Mucosa of stomach (tissue), 1 donor: Measurements from ENCODE around the gene PDK1.

Experiments
- H3K27me3 ChIP-seq: one replicate; pipeline ENCODE4 v1.7.0; 2013; ENCODE audit warnings: mild to moderate bottlenecking, low read length; ENCODE audit not compliant: control insufficient read depth, insufficient read depth
- H3K36me3 ChIP-seq: one replicate; pipeline ENCODE4 v1.7.0; 2013; ENCODE audit warnings: low read length; ENCODE audit not compliant: control insufficient read depth, insufficient read depth
- H3K4me1 ChIP-seq: one replicate; pipeline ENCODE4 v1.7.0; 2013; ENCODE audit warnings: mild to moderate bottlenecking, low read length; ENCODE audit not compliant: control insufficient read depth, insufficient read depth
- H3K4me3 ChIP-seq: one replicate; pipeline ENCODE4 v1.7.0; 2013; ENCODE audit warnings: low read length
- H3K9ac ChIP-seq: one replicate; pipeline ENCODE4 v1.7.0; 2013; ENCODE audit warnings: mild to moderate bottlenecking, low read length, moderate library complexity
- H3K9me3 ChIP-seq: one replicate; pipeline ENCODE4 v1.7.0; 2013; ENCODE audit warnings: mild to moderate bottlenecking, low read length, moderate library complexity; ENCODE audit not compliant: control insufficient read depth
- donor health status: Pancreatic carcinoma.

PDK1 gene

DNA sequence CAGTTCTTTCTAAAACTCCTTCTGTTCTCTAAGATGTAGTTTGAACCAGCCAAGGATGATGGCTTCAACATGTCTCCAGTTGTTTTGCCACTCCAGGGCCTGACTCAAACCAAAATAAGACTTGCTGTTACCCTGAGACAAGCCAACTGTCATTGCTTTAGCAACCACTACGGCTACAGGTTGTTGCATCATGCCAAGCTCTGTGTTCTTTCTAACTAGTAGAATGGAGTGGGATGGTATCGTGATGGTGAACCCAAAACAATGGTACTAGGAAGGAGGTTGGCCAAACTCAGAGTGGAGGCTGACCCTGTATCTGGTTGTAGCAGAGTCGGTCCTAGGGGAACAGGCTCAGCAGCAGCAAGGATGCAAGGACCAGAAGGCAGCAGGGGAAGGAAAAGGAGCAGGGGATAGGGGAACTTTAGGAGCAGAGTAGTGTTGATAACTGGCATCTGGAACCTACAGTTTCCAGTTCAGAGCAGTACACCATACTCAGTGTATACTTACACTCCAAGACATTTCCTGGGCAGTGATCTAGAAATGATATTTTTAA lies 51.6 kb downstream of the PDK1 start:
- Histone ChIP-seq H3K9me3 (no peaks in the 10 kb centered on the region), H3K9ac (no peak overlapping the region), H3K4me1 (no peaks in the 10 kb centered on the region), H3K27me3 (no peaks in the 10 kb centered on the region), H3K4me3 (no peak overlapping the region), H3K36me3 (no peaks in the 10 kb centered on the region)

DNA sequence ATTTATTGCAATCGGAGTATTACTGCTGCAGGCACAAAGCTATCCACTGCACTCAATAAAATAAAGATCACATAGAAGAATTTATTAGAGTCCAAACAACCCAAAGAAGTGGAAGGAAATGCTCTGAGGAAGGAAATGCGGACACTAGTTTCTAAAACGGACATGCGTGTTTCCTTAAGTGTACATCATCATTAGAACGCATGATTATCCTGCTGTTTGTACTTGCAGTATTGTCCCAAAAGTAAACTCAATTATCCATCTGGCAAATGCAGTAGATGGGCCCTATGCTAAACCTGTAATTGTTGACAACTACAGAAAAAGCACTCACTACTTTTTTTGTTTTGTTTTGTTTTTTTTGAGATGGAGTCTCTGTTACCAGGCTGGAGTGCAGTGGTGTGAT lies 53.6 kb downstream of the PDK1 start:
- no peaks in the 10 kb centered on the region for H3K4me1 ChIP-seq
- no peak overlapping the region for H3K9ac ChIP-seq
- H3K9me3 ChIP-seq: no peaks in the 10 kb centered on the region
- no peaks in the 10 kb centered on the region for H3K27me3 ChIP-seq
- H3K4me3 ChIP-seq: no peak overlapping the region
- H3K36me3 ChIP-seq: no peaks in the 10 kb centered on the region

DNA sequence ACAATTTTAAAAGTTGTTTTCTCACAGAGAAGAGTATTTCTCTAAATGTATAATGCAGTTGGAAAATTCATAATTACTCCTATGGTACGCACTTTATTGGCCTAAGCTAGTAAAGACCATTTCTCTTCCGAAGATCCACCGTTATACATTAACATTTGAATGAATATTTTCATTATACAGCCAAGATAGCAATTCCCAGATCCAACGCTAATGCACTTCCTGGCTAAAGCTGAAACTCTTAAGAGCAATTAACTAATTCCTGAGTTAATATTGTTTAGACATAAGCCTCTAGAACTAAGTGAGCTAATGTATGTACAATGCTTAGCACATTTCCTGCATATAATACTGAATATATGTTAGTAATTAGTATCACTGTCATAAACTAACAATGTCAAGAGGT lies 56.2 kb downstream of the PDK1 start:
- H3K9me3 ChIP-seq: no peaks in the 10 kb centered on the region
- H3K9ac ChIP-seq: no peak overlapping the region

DNA sequence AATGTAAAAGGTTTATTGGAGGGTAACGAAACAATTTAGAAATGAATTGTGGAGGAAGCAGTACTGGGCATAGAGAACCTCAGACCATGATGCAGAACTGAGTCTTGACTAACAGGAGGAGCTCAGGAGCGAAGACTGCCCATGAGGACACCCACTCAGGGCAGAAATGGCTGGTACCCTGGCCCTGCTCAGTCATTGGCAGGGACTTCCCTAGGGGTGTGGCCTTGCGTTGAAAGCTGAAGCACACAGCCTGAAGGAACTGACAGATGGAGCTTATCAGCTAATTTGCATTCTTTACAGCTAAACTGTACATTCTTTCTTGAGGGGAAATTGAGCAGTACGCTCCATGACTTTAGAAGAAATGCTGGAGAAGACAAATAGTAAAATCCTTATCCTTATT lies 57.1 kb downstream of the PDK1 start:
- no peaks in the 10 kb centered on the region for H3K36me3 ChIP-seq
- no peak overlapping the region for H3K4me3 ChIP-seq
- H3K9ac ChIP-seq: no peak overlapping the region
- H3K27me3 ChIP-seq: no peaks in the 10 kb centered on the region
- H3K4me1 ChIP-seq: no peaks in the 10 kb centered on the region
- no peaks in the 10 kb centered on the region for H3K9me3 ChIP-seq

More for the DNA sequence above, 56.2 kb downstream of the PDK1 start:
- Histone ChIP-seq H3K27me3 (no peaks in the 10 kb centered on the region), H3K4me3 (no peak overlapping the region), H3K4me1 (no peaks in the 10 kb centered on the region), H3K36me3 (no peaks in the 10 kb centered on the region)

DNA sequence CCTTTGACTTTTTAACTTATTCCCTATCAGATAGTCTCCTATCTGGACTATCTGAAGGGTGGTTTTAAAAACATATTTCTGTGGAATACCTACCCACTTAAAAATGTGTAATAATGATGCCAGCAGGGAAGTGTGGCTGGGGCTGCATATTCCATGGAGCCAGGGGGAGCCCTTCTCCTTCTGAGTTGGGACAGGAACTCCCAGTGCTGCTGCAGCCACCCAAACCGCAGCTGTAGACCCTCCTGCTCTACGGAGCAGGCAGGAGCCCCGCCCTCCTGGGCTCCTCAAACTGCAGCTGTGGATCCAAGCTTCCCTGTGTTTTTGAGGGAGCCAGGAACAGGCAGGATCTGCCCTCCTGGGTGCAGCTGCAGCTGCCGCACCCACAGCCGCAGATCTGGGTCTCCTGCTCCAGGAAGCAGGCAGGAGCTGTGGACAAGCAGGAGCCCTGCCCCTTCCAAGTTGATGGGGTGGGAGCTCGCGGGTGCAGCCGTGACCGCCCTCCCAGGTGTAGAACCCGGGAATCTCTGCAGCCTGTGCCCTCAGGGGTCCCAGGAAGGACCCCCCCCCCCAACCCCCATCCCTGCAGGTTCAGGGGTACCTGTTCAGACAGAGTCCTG lies 57.8 kb downstream of the PDK1 start:
- no peak overlapping the region for H3K9ac ChIP-seq
- H3K4me3 ChIP-seq: no peak overlapping the region
- H3K4me1 ChIP-seq: no peaks in the 10 kb centered on the region
- no peaks in the 10 kb centered on the region for H3K9me3 ChIP-seq
- H3K36me3 ChIP-seq: no peaks in the 10 kb centered on the region
- H3K27me3 ChIP-seq: no peaks in the 10 kb centered on the region

DNA sequence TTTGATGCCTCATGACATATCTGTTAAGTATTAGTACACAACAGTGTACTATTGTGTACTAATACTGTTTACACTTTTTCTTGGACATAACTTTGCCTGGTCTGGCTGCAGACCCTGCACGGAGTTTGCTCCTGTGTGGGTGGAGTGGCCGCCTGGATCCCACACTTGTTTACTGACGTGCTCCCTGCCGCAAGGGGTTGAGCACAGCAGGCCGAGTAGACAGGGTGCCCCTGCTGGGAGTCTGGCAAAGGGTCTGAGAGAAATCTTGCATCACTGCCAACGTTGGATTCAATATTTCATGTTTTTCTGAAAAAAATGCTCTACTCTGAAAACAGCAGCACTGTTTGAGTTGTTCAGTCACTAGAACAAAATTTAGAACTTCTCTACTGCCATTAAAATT lies 59.0 kb downstream of the PDK1 start:
- Histone ChIP-seq H3K4me1 (no peaks in the 10 kb centered on the region), H3K9me3 (no peaks in the 10 kb centered on the region), H3K27me3 (no peaks in the 10 kb centered on the region), H3K9ac (no peak overlapping the region), H3K36me3 (no peaks in the 10 kb centered on the region), H3K4me3 (no peak overlapping the region)

DNA sequence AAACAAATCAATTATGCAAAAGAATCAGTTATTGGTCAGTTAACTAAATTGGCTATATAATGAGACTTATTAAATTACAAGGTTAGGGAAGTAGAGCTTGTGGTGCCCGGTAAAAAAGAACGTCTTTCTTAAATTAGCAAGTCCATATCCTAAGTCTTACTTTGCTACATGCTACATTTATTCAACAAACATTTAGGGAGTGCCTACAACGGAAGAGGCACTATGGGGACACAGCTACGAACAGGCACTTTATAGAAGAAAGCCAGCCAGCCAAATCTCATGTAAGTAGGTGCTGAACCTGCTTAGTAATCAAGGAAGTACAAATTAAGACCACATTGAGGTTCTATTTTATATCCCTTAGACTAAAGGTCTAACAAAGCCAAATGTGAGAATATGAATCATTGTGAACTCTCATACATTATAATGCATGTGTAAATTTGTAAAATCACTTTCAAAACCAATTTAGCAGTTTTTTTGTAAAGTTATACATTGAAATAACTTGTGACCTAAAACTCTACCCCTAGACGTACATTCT lies 59.9 kb downstream of the PDK1 start:
- Histone ChIP-seq H3K9me3 (no peaks in the 10 kb centered on the region), H3K9ac (no peak overlapping the region), H3K36me3 (no peaks in the 10 kb centered on the region), H3K4me1 (no peaks in the 10 kb centered on the region), H3K4me3 (no peak overlapping the region), H3K27me3 (no peaks in the 10 kb centered on the region)

DNA sequence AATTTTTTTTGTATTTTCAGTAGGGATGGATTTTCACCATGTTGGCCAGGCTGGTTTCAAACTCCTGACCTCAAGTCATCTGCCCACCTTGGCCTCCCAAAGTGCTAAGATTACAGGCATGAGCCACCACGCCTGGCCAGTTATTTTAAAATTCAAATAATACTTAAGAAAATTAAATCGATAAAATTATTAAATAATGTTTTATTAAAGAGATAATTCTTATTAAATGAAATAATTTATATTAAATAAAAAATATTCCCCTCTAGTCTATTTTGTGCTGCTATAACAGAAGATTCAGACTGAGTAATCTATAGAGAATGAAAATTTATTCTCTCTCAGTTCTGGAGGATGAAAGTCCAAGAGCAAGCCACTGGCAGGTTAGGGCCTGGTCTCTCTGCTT lies 61.2 kb downstream of the PDK1 start:
- Histone ChIP-seq H3K9me3 (no peaks in the 10 kb centered on the region), H3K9ac (no peak overlapping the region), H3K36me3 (no peaks in the 10 kb centered on the region), H3K4me1 (no peaks in the 10 kb centered on the region), H3K27me3 (no peaks in the 10 kb centered on the region), H3K4me3 (no peak overlapping the region)

DNA sequence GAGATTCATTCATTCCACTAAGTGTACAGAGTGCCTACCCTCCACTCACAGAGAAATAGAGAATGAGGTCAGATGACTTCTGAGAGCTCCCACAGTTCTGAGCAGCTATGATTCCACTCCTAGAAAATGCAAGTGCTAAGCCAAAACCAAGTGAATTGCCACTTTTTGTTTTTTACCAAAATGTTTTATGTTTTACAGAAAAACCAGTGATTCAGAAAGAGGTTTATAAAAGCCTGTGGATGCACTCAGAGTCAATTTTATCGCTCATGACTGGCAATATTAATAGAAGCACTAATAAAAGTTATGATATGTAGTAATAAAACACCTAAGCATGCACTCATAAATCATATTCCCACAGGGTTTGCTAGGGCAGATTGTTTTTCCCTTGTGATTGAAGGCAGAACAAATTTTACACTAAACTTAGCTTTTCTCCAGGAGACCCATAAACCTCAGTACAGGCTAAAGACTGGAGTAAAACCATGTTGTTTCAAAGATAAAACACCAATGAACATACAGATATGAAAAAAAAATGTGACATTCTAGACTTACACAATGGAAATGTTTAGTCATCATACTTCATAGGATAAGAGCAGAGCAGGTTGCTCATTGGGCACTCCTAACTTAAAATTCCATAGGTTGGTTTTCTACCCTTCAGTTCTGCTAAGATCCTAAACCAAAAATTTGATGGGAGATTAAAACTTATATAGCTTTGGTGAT lies 67.5 kb downstream of the PDK1 start:
- Histone ChIP-seq H3K36me3 (no peaks in the 10 kb centered on the region), H3K9ac (no peak overlapping the region), H3K4me1 (no peaks in the 10 kb centered on the region), H3K4me3 (no peak overlapping the region), H3K27me3 (no peaks in the 10 kb centered on the region), H3K9me3 (no peaks in the 10 kb centered on the region)

DNA sequence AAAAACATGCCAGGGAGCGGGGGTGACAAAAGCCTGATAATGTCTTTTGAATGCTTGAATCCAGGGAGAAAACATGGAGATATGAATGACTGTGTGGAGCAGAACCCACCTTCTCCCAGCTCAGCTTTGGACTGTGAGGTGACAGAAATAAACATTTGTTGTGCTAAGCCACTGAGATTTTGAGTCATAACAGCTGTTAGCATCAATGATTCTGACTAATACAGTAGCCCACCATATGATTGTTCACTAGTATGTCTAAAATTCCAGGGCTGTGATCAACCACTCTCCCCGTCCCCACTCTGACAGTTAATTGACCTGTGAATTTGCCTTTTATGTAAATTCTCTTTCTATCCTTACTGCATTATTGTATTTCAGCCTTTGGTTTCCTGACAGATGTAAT lies 69.1 kb downstream of the PDK1 start:
- Histone ChIP-seq H3K9me3 (no peaks in the 10 kb centered on the region), H3K9ac (no peak overlapping the region), H3K36me3 (no peaks in the 10 kb centered on the region), H3K4me1 (no peaks in the 10 kb centered on the region), H3K27me3 (no peaks in the 10 kb centered on the region), H3K4me3 (no peak overlapping the region)

DNA sequence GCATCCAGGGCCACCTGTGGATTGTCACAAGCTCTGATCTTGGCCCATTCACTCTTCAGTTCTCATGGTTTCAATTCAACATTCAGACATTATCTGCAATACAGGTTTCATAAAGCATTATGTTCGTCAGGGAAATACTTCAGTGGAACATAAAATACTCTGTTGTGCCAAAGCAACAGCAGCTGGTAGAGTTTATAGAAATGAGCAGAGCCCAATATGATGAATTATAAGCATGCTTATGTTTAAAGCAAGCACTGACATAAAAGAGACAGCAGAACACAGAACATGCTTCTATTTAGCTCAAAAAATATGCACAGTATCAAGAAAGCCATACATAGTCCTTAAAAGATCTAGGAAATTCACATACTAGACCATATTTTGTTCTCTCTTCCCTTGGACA lies 71.3 kb downstream of the PDK1 start:
- Histone ChIP-seq H3K36me3 (no peaks in the 10 kb centered on the region), H3K9ac (no peak overlapping the region), H3K4me1 (no peaks in the 10 kb centered on the region), H3K4me3 (no peak overlapping the region), H3K9me3 (no peaks in the 10 kb centered on the region), H3K27me3 (no peaks in the 10 kb centered on the region)

DNA sequence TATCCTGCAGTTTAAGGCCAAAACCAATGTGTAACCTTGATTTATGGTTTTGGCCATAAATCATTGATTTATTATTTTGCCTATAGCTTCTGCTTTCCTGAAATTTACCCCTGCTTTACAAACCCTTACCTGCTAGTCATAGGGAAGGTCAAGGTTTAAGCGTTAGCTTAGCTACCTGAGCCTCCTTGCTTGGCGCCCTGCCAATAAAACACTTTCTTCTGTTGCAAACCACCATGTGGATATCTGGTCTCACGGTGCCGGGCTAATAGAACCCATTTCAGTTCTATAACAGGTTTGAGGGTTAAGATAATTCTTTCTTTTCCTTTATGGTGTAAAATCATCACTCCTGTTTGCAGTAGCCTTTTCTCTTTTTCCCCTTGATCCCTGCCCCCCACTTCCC lies 72.2 kb downstream of the PDK1 start:
- Histone ChIP-seq H3K36me3 (no peaks in the 10 kb centered on the region), H3K9ac (no peak overlapping the region), H3K4me3 (no peak overlapping the region), H3K9me3 (no peaks in the 10 kb centered on the region), H3K4me1 (no peaks in the 10 kb centered on the region), H3K27me3 (no peaks in the 10 kb centered on the region)
